Bronchial epithelial cell (primary cell): ENCODE results near the gene C12orf57. TPM values are rescaled to one million over a fixed set of nuclear protein-coding genes. Genes with fewer than 3 reads are reported as not detected.

Experiments used
- DNase-seq: peaks from one replicate; pipeline ENCODE4 v3.0.0-alpha.2; 2010; ENCODE audit warnings: low read depth
- FAIRE-seq: peaks from 2 replicates; lab custom pipeline; 2011; peaks lifted over from hg19 to GRCh38; lab: Jason Lieb, UNC
- H3K27me3 ChIP-seq: 2 replicates; pipeline ENCODE4 v1.5.1; 2011; ENCODE audit warnings: low read length; ENCODE audit not compliant: control insufficient read depth, insufficient read depth
- H3K36me3 ChIP-seq: 2 replicates; pipeline ENCODE4 v1.5.1; 2011; ENCODE audit warnings: low read length; ENCODE audit not compliant: control insufficient read depth, insufficient read depth
- H3K4me3 ChIP-seq: 2 replicates; pipeline ENCODE4 v1.5.1; 2011; ENCODE audit warnings: mild to moderate bottlenecking, low read depth, low read length, control low read depth
- total RNA-seq: library from RNA; depleted of rRNA; stranded (reverse); fragments of >200 nt; gene quantifications from 2 replicates; pipeline ENCODE4 v1.2.1, GENCODE V29; 2014
- TF ChIP-seq, protein P1 (sequence below): IDR thresholded peaks from 2 replicates; pipeline ENCODE4 v1.5.1; 2011; ENCODE audit warnings: mild to moderate bottlenecking, moderate library complexity, low read length, control low read depth, inconsistent platforms; ENCODE audit not compliant: insufficient read depth, severe bottlenecking

Gene C12orf57
- total RNA-seq, 1 donor from 2014 or later: 161 TPM

GRCh38 chr12:6945613-6946012 is 1.8 kb downstream of the C12orf57 start:
- FAIRE-seq (no peak), DNase-seq (no peak)
- H3K4me3 ChIP-seq: no peak overlapping the region
- H3K36me3 ChIP-seq: peaks cover 6% of the 10 kb centered on the region
- TF ChIP-seq, protein P1, sequence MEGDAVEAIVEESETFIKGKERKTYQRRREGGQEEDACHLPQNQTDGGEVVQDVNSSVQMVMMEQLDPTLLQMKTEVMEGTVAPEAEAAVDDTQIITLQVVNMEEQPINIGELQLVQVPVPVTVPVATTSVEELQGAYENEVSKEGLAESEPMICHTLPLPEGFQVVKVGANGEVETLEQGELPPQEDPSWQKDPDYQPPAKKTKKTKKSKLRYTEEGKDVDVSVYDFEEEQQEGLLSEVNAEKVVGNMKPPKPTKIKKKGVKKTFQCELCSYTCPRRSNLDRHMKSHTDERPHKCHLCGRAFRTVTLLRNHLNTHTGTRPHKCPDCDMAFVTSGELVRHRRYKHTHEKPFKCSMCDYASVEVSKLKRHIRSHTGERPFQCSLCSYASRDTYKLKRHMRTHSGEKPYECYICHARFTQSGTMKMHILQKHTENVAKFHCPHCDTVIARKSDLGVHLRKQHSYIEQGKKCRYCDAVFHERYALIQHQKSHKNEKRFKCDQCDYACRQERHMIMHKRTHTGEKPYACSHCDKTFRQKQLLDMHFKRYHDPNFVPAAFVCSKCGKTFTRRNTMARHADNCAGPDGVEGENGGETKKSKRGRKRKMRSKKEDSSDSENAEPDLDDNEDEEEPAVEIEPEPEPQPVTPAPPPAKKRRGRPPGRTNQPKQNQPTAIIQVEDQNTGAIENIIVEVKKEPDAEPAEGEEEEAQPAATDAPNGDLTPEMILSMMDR: no peak
- H3K27me3 ChIP-seq: no peaks in the 10 kb centered on the region

DNA sequence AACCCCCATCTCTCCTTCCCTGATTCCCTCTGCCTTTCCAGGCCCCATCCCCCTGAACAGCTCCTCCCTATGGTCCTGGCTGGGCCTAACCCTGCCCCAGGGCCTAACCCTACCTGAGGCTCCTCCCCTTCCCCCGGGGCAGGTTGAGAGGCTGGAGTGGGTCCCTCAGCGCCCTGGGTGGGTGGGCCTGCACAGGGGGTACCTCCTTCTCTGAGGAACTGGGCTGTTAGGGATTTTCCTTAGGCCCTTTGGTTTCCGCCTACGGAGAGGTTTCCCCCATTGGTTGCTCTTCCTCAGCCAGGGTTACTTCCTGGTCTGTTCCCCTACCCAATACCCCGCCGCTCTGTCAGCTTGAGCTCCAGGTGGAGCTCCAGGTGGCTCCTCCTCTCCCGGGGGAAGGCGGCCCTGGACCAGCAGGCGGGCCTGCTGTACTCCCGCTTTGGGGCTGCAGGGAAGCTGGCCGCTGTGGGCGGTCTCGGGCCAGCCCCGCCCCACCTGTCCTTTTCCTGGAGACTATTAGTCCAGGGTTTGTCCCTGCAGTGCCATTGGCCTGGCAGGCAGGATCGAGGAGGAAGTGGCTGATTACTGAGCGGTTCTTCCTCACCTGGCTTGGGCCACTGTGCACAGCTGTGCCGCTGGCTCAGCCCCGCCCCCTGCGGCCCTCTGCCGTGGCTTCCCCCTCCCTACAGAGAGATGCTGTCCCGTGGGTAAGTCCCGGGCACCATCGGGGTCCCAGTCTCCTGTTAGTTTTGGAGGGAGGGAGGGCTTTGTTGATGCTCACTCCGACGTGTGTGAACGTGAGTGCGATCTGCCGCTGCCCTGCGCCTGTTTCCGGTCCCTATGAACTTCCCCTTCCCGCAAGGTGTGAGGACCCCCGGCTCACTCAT is 2.5 kb downstream of the C12orf57 start:
- peak; percentile 60 for FAIRE-seq

GRCh38 chr12:6946920-6947374 is 3.1 kb downstream of the C12orf57 start:
- TF ChIP-seq, protein P1: no peak
- H3K4me3 ChIP-seq: peak overlapping the region; percentile 55
- H3K36me3 ChIP-seq: peaks cover 2% of the 10 kb centered on the region
- DNase-seq (no peak), FAIRE-seq (no peak)
- H3K27me3 ChIP-seq: no peaks in the 10 kb centered on the region

More for the DNA sequence above, 2.5 kb downstream of the C12orf57 start:
- DNase-seq: peak; percentile 96
- TF ChIP-seq, protein P1: no peak
- no peaks in the 10 kb centered on the region for H3K27me3 ChIP-seq
- peak overlapping the region; percentile 55 for H3K4me3 ChIP-seq
- peaks cover 2% of the 10 kb centered on the region for H3K36me3 ChIP-seq

DNA sequence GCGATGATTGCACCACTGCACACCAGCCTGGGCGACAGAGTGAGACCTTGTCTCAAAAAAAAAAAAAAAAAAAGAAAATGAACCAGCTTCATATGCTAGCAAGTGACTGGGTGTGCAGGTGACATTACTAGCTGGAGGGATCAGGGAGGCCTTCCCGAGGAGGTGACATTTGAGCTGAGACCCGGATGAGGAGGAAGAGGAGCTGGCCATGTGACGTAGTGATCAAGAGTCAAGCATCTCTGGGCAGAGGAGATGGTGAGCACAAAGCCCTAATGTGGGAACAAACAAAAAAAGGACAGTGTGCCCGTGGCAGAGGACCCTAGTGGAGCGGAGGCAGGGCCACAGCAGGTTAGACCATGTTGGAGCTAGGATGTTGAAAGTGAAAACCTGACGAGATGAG is 3.8 kb downstream of the C12orf57 start:
- TF ChIP-seq, protein P1: no peak
- Histone ChIP-seq H3K4me3 (no peak overlapping the region), H3K36me3 (peaks cover 2% of the 10 kb centered on the region), H3K27me3 (no peaks in the 10 kb centered on the region)
- DNase-seq (no peak), FAIRE-seq (no peak)

- FAIRE-seq (no peak), DNase-seq (no peak)
- Histone ChIP-seq H3K36me3 (peaks cover 2% of the 10 kb centered on the region), H3K27me3 (no peaks in the 10 kb centered on the region), H3K4me3 (no peak overlapping the region)
- TF ChIP-seq, protein P1: peak; percentile 1
These were observed 5.2 kb downstream of the C12orf57 start for GRCh38 chr12:6948873-6949594.
